ENCODE results near the gene TLCD3B. TPM values are rescaled to one million over a fixed set of nuclear protein-coding genes. Genes with fewer than 3 reads are reported as not detected.

The TLCD3B gene
- total RNA-seq, 1 experiment from 2014 or later, result 20.9 TPM

- H3K36me3 Mint-ChIP-seq (ENCODE audit: insufficient read depth in 1 of 3, low read depth in 3 of 3), result peaks cover 27 to 55% (median 29%) of the 10 kb centered on the region in 3 experiments
- Histone ChIP-seq H2BK15ac (ENCODE audit: low read depth, low read length) (no peak overlapping the region), H2BK20ac (ENCODE audit: low read depth, low read length, poor library complexity, severe bottlenecking) (no peak overlapping the region), H3K18ac (ENCODE audit: insufficient read length, low read depth, low read length) (no peak overlapping the region), H4K5ac (ENCODE audit: insufficient read length, low read depth, low read length) (no peak overlapping the region), H3K9ac (ENCODE audit: extremely low read depth, insufficient read length, low read length) (no peak overlapping the region), H2AK5ac (ENCODE audit: insufficient read length, low read length) (no peak overlapping the region), H2BK5ac (ENCODE audit: insufficient read length, low read length) (no peak overlapping the region), H3K56ac (ENCODE audit: insufficient read length, low read depth, low read length) (no peak overlapping the region), H3K4me2 (ENCODE audit: insufficient read depth, insufficient read length, low read length) (peak overlapping the region; percentile 22), H3K27ac (ENCODE audit: insufficient read length, low read depth, low read length) (no peak overlapping the region), H3K23ac (ENCODE audit: insufficient read length, low read depth, low read length) (no peak overlapping the region), H2BK120ac (ENCODE audit: low read depth, low read length, poor library complexity, severe bottlenecking) (no peak overlapping the region), H3K23me2 (ENCODE audit: insufficient read length, low read depth, low read length, poor library complexity, severe bottlenecking) (peaks cover 9% of the 10 kb centered on the region), H2BK12ac (ENCODE audit: insufficient read length, low read depth, low read length) (no peak overlapping the region), H4K20me1 (ENCODE audit: control insufficient read depth, insufficient read depth, insufficient read length) (no peaks in the 10 kb centered on the region), H3K14ac (ENCODE audit: insufficient read depth, low read length) (no peak overlapping the region), H3K9me3 (ENCODE audit: control insufficient read depth, low read depth, low read length) (no peaks in the 10 kb centered on the region), H3K27me3 (ENCODE audit: insufficient read depth, low read length) (no peaks in the 10 kb centered on the region), H3K4me1 (ENCODE audit: insufficient read depth, low read length) (0 out of 2 replicates have a peak, but pooled peaks cover 2% of the 10 kb centered on the region), H4K8ac (replicated peaks; ENCODE audit: insufficient read length, low read depth, low read length) (no peak overlapping the region), H2AFZ (ENCODE audit: low read length) (no peak overlapping the region), H4K91ac (ENCODE audit: insufficient read length, low read depth, low read length) (no peak overlapping the region), H3K4ac (ENCODE audit: low read depth, low read length) (no peak overlapping the region), H3K79me1 (ENCODE audit: insufficient read depth, low read depth, low read length, poor library complexity, severe bottlenecking) (no peaks in the 10 kb centered on the region), H3K79me2 (ENCODE audit: insufficient read depth, low read length) (no peaks in the 10 kb centered on the region; the same call in 1 of the 2 replicates), H3T11ph (ENCODE audit: low read length) (no peak overlapping the region)
- peak overlapping the region in 1 of 2 experiments; percentile 73; a peak in 3 of 5 replicates for H3K4me3 Mint-ChIP-seq
- H3K27ac Mint-ChIP-seq, result peak overlapping the region in 1 of 3 experiments; percentile 90; a peak in 1 of 7 replicates
- no peaks in the 10 kb centered on the region; a peak in 1 of 5 replicates for H3K9me3 Mint-ChIP-seq
- peak; percentile 69 for DNase-seq
- TF ChIP-seq, protein P1, sequence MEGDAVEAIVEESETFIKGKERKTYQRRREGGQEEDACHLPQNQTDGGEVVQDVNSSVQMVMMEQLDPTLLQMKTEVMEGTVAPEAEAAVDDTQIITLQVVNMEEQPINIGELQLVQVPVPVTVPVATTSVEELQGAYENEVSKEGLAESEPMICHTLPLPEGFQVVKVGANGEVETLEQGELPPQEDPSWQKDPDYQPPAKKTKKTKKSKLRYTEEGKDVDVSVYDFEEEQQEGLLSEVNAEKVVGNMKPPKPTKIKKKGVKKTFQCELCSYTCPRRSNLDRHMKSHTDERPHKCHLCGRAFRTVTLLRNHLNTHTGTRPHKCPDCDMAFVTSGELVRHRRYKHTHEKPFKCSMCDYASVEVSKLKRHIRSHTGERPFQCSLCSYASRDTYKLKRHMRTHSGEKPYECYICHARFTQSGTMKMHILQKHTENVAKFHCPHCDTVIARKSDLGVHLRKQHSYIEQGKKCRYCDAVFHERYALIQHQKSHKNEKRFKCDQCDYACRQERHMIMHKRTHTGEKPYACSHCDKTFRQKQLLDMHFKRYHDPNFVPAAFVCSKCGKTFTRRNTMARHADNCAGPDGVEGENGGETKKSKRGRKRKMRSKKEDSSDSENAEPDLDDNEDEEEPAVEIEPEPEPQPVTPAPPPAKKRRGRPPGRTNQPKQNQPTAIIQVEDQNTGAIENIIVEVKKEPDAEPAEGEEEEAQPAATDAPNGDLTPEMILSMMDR (conservative IDR thresholded peaks at IDR 0.05), result peak; percentile 62
- WGBS (ENCODE audit: extremely low coverage, insufficient read length, low lambda C conversion rate), result no CpG with 5 or more reads among the region's 33 CpGs
- peaks cover 5 to 28% of the 10 kb centered on the region in 2 experiments for H3K4me1 Mint-ChIP-seq
- H3K27me3 Mint-ChIP-seq (ENCODE audit: low read depth), result no peaks in the 10 kb centered on the region; the same call in 1 of the 2 replicates
Measured at GRCh38 chr16:30000735-30001631, 30.1 kb downstream of the TLCD3B start.

Data from H9 (cell line).